ENCODE measurements around the gene PCOLCE2.

Gene PCOLCE2

GRCh38 chr3:142888481-142889211, at the start of gene PCOLCE2:
PCOLCE2 (minus strand) TSS chr3:142889083; CDS start chr3:142888896, 187 bp downstream.
- no peak for DNase-seq (ENCODE audit: low read depth)

- DNase-seq (ENCODE audit: low read depth) = no peak
Observed at GRCh38 chr3:142935963-142936362, 47.1 kb upstream of the PCOLCE2 start.

- DNase-seq (ENCODE audit: low read depth) = no peak
Observed at GRCh38 chr3:142934887-142935269, 46.0 kb upstream of the PCOLCE2 start.

GRCh38 chr3:142934128-142934886, 45.4 kb upstream of the PCOLCE2 start:
- no peak for DNase-seq (ENCODE audit: low read depth)

- DNase-seq (ENCODE audit: low read depth) = no peak
Observed at GRCh38 chr3:142931222-142931621, 42.3 kb upstream of the PCOLCE2 start.

- no peak for DNase-seq (ENCODE audit: low read depth)
Observed at GRCh38 chr3:142930463-142930862, 41.6 kb upstream of the PCOLCE2 start.

- DNase-seq (ENCODE audit: low read depth) = no peak
Observed at GRCh38 chr3:142929890-142930289, 41.0 kb upstream of the PCOLCE2 start.

- no peak for DNase-seq (ENCODE audit: low read depth)
Observed at GRCh38 chr3:142929109-142929508, 40.2 kb upstream of the PCOLCE2 start.

- DNase-seq (ENCODE audit: low read depth) = no peak
Observed at GRCh38 chr3:142926368-142926944, 37.6 kb upstream of the PCOLCE2 start.

- no peak for DNase-seq (ENCODE audit: low read depth)
Observed at GRCh38 chr3:142925140-142925539, 36.3 kb upstream of the PCOLCE2 start.

- DNase-seq (ENCODE audit: low read depth) = no peak
Observed at GRCh38 chr3:142923694-142924093, 34.8 kb upstream of the PCOLCE2 start.

GRCh38 chr3:142916605-142917004, 27.7 kb upstream of the PCOLCE2 start:
- DNase-seq (ENCODE audit: low read depth) = no peak

GRCh38 chr3:142915636-142916035, 26.8 kb upstream of the PCOLCE2 start:
- DNase-seq (ENCODE audit: low read depth) = no peak

- DNase-seq (ENCODE audit: low read depth) = no peak
Observed at GRCh38 chr3:142914286-142914811, 25.5 kb upstream of the PCOLCE2 start.

GRCh38 chr3:142913432-142913831, 24.5 kb upstream of the PCOLCE2 start:
- DNase-seq (ENCODE audit: low read depth) = no peak

GRCh38 chr3:142912402-142913172, 23.7 kb upstream of the PCOLCE2 start:
- DNase-seq (ENCODE audit: low read depth) = no peak

- DNase-seq (ENCODE audit: low read depth) = no peak
Observed at GRCh38 chr3:142910280-142910679, 21.4 kb upstream of the PCOLCE2 start.

- no peak for DNase-seq (ENCODE audit: low read depth)
Observed at GRCh38 chr3:142909282-142909681, 20.4 kb upstream of the PCOLCE2 start.

- no peak for DNase-seq (ENCODE audit: low read depth)
Observed at GRCh38 chr3:142907996-142908395, 19.1 kb upstream of the PCOLCE2 start.

GRCh38 chr3:142904639-142905436, 16.0 kb upstream of the PCOLCE2 start:
- no peak for DNase-seq (ENCODE audit: low read depth)

GRCh38 chr3:142902356-142902755, 13.5 kb upstream of the PCOLCE2 start:
- no peak for DNase-seq (ENCODE audit: low read depth)
